ENCODE results near the gene ANK3.
A peak's percentile ranks its signal among the peaks of the same experiment; 100 is the strongest.

ANK3 gene

DNA sequence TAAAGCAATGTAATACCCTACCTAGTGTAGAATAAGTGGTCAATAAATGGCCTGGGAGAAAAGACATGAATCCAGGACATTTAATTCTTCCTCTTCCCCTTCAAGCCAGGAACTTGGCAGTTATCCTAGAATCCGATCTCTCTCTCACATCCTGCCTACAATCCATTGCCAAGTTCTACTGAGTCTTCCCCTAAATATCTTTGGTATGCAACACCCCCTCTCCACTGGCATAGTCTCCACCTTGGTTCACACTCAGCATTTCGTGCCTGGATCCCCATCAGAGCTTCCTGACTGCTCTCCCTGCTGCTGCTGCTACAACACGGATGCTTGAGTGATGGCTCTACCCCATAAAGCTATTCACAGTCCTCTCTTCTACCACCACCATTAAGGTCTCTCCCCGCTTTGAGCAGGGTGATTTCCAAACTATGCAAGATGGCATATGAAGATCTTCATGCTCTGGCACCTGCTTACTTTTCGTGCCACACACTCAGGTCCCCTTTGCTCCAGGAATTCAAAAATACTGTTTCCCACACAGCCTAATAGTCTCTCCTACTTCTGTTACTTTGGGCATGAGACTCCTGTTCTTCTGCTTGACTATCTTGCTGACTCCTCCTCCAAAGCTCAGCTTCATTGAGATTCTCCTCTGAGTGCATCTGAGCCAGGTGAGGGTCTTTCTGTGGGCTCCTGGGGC, 4.8 kb downstream of the ANK3 start:
- H3K4me3 ChIP-seq (ENCODE audit: control insufficient read depth, low read depth, low read length): no peak overlapping the region
- peak; percentile 96 for DNase-seq (ENCODE audit: low read depth)
- TF ChIP-seq, protein P1, sequence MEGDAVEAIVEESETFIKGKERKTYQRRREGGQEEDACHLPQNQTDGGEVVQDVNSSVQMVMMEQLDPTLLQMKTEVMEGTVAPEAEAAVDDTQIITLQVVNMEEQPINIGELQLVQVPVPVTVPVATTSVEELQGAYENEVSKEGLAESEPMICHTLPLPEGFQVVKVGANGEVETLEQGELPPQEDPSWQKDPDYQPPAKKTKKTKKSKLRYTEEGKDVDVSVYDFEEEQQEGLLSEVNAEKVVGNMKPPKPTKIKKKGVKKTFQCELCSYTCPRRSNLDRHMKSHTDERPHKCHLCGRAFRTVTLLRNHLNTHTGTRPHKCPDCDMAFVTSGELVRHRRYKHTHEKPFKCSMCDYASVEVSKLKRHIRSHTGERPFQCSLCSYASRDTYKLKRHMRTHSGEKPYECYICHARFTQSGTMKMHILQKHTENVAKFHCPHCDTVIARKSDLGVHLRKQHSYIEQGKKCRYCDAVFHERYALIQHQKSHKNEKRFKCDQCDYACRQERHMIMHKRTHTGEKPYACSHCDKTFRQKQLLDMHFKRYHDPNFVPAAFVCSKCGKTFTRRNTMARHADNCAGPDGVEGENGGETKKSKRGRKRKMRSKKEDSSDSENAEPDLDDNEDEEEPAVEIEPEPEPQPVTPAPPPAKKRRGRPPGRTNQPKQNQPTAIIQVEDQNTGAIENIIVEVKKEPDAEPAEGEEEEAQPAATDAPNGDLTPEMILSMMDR (IDR thresholded peaks at IDR 0.05; ENCODE audit: control insufficient read depth, insufficient read depth, low read depth, low read length, missing control alignments): no peak

DNA sequence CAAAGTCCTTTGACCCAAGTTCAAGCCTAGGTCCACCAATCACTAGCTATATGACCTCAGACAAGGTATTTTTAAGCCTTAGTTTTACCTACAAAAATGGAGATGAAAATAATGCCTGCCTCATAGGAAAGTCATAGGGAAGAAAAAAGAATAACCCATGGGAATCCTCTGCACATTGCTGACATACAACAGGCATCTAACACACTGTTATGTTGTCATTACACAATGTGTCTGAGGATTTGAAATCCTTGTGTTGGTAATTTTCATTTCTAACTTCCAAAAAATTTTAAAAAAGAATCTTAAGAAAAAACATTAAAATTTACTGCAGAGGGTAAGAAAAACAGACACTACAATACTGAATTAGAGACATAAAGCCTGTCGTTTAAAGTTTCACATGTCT, 5.7 kb downstream of the ANK3 start:
- no peak for DNase-seq (ENCODE audit: low read depth)
- TF ChIP-seq, protein P1 (IDR thresholded peaks at IDR 0.05; ENCODE audit: control insufficient read depth, insufficient read depth, low read depth, low read length, missing control alignments): no peak
- H3K4me3 ChIP-seq (ENCODE audit: control insufficient read depth, low read depth, low read length): no peak overlapping the region

DNA sequence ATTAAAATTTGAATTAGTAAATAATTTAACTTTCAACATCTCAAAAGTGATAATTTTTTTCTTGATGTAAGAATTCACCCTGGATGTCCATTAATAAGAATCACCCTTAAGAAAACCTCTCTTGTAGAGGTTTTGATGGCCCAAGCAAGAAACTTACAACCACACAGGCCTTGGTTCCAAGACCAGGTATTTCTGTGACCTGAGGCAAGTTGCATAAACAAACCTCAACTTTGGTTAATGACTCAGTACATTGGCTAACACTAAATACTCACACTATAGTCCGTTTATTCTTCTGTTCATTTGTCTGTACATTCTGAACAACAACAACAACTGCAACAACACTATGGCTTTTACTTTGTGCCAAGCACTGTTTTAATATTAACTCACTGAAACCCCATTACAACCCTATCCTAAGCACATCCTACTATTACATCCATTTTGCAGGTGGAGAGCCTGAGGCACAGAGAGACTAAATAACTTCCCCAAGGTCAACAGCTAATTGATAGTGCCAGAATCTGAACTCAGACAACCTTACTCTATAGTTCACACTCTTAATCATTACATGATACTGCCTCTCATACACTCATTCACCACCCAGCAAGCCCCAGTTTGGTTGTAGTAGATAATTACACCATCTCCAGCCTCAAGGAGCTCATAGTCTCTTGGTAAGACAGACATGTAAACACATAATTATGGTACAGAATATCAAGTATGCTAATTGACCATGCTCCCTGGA, 6.6 kb downstream of the ANK3 start:
- peak; percentile 23 for DNase-seq (ENCODE audit: low read depth)
- TF ChIP-seq, protein P1 (IDR thresholded peaks at IDR 0.05; ENCODE audit: control insufficient read depth, insufficient read depth, low read depth, low read length, missing control alignments): no peak
- no peak overlapping the region for H3K4me3 ChIP-seq (ENCODE audit: control insufficient read depth, low read depth, low read length)

DNA sequence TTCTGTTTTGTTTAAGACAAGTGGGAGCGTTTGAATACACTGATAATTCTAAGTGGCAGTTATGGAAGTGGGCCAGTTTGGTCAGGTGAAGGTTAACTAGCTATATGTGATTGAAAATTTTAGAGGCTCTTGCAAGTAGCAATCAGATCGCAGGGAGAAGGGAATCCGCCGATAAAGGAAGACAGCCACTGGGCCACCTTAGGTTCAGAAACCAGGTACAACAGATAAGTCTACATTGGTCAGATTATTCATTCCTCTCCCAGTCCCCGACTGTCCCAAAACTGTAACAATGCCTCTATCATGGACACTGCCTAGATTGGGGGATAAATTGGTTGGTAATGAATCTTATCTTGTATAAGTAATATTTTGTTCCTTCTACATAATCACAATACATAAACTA, 8.9 kb downstream of the ANK3 start:
- no peak overlapping the region for H3K4me3 ChIP-seq (ENCODE audit: control insufficient read depth, low read depth, low read length)
- TF ChIP-seq, protein P1 (IDR thresholded peaks at IDR 0.05; ENCODE audit: control insufficient read depth, insufficient read depth, low read depth, low read length, missing control alignments): no peak
- no peak for DNase-seq (ENCODE audit: low read depth)

DNA sequence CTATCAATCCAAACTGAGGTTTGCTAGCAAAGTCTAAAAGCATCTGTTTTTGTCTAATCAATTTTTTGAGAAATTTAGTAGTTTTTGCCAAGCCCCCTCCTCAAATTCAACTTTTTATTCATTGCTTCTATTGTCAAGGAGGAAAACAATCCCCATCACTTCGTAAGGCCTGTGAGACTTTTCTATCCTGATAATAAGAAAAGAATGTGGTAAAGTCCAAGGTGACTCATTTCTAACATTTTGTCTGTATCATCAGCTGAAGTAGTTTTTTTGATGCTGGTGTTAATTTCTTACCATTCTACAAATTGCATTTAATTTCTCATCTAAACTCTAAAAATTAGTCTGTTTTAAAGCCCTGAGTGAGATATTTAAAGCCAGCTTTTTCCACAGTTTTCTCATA, 11.7 kb downstream of the ANK3 start:
- DNase-seq (ENCODE audit: low read depth): no peak
- H3K4me3 ChIP-seq (ENCODE audit: control insufficient read depth, low read depth, low read length): no peak overlapping the region
- TF ChIP-seq, protein P1 (IDR thresholded peaks at IDR 0.05; ENCODE audit: control insufficient read depth, insufficient read depth, low read depth, low read length, missing control alignments): no peak

DNA sequence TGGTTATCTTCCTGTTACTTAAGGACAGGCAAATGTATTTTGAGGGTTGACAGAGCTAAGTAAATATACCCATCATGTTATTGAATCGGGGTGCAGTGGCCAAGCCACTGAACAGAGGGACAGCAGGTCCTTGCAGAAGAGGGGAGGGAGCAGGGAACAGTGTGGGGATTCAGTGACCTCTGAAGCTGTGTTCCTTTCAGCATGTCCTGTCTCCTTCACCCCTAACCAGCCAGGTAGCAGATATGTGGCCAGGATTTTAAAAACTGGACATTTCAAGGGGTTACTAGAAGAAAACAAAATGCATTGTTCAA, 12.7 kb downstream of the ANK3 start:
- no peak overlapping the region for H3K4me3 ChIP-seq (ENCODE audit: control insufficient read depth, low read depth, low read length)
- TF ChIP-seq, protein P1 (IDR thresholded peaks at IDR 0.05; ENCODE audit: control insufficient read depth, insufficient read depth, low read depth, low read length, missing control alignments): no peak
- no peak for DNase-seq (ENCODE audit: low read depth)

All from AG09309 (cell line).